Islet precursor cell (in vitro differentiated cells): ENCODE measurements around the gene PFDN5.
A peak's percentile ranks its signal among the peaks of the same experiment; 100 is the strongest.
"Not testable (repeated sequence)": the region's sequence is repeated elsewhere in the genome, so short reads cannot be mapped to it uniquely, and the experiment has no call there.

ENCODE experiments used
- DNase-seq: peaks from one replicate; pipeline ENCODE4 v3.0.0-alpha.2; 2018

The PFDN5 gene

DNA sequence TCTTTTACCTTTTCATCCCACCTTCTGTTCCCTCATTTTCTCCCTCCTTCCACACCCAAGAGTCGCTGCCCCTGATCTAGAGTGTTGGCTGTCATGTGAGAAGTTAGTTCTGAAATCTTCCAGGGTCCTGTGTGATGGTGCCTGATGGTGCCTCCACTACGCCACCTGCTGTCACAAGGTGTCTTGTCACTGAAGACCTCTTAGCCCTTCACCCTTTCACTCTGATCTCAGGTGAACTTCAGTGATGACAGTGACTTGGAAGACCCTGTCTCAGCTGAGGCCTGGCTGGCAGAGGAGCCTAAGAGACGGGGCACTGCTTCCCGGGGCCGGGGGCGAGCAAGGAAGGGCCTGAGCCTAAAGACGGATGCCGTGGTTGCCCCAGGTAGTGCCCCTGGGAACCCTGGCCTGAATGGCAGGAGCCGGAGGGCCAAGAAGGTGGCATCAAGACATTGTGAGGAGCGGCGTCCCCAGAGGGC is 7.6 kb upstream of the PFDN5 start:
- DNase-seq, result peak; percentile 85

DNA sequence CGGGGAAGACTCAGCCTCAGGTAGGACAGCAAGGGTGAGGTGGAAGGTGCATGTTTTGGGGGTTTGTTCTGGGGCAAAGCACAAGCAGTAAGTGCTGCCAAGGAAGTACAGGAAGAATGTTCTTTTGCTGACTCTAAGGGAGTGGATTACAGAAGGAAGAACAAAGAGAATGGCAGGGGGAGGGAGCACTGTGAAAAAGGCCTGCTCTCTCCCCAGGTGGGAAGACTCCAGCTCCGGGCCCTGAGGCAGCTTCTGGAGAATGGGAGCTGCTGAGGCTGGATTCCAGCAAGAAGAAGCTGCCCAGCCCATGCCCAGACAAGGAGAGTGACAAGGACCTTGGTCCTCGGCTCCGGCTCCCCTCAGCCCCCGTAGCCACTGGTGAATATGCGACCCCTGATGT is 7.0 kb upstream of the PFDN5 start:
- no peak for DNase-seq

DNA sequence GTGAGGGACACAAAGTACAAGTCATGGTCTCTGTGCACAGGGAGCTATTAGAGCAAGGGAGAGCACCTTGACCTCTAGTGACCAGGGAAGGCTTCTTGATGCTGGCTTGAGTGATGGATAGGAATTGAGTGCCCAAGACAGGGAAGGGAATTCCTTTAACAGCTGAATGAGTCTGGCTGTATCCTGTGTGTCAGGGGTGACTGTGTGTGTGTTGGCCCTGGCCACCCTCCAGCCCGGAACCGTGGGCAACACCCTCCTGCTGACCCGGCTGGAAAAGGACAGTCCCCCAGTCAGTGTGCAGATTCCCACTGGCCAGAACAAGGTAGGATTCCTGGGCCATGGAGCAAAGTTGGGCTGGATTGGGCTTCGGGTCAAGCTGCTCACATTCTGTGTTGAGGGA is 5.5 kb upstream of the PFDN5 start:
- DNase-seq, result no peak

DNA sequence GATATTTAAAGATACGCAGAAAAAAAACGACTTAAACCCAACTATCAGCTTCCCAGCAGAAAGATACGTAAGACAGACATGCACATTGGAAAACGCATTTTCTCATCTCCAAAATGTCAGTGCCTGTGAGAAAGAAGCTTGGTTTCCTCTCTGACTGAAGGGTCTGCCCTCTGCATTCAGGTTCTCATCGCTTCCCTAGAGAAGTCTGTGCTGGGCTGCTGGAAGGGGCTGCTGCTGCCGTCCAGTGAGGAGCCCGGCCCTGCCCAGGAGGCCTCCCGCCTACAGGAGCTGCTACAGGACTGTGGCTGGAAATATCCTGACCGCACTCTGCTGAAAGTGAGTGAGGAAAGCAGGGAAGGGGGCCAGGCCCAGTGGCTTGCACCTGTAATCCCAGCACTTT is 4.7 kb upstream of the PFDN5 start:
- DNase-seq, result no peak

DNA sequence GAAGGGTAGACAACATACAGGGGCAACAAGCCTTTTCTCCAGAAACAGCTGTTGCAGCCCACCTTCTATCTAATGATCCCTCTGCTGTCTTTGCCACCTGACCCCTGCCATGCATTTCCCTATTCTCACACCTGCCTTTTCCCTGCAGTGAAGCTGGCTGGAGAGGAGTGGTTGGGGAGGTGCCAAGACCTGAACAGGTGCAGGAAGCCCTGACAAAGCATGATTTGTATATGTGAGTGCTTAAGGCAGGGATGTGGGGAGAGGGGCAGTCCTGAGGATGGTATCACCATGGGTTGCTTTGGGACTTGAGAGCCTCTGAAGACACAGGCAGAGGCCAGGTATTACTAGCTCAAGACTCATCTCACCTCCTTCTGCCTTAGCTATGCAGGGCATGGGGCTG is 2.9 kb upstream of the PFDN5 start:
- DNase-seq, result no peak

DNA sequence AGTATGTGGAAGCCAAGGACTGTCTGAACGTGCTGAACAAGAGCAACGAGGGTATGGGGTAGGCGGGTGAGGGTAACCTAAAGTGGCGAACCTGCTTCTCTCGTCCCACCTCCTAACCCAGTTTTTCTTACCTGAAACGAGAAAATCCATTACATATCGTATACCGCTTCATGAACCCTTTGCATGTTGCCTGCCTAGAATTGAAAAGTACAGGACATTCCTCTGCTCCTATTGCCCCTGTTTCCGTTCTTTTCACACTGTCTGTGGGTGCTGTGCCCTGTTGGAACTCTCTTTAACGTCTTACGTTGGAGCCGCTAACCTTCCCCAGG is 513 bp downstream of the PFDN5 start:
- DNase-seq, result no peak

DNA sequence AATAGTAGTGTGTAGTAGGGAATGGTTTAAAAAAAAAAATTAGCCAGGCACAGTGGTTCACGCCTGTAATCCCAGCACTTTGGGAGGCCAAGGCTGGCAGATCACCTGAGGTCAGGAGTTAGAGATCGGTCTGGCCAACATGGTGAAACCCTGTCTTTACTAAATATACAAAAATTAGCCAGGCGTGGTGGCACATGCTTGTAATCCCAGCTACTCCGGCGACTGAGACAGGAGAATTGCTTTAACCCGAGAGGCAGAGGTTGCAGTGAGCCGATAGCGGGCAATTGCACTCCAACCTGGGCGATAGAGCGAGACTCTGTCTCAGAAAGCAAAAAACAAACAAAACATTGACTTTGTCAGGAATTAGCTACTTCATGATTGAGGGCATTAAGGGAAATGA is 1.8 kb downstream of the PFDN5 start:
- not testable (repeated sequence) for DNase-seq

DNA sequence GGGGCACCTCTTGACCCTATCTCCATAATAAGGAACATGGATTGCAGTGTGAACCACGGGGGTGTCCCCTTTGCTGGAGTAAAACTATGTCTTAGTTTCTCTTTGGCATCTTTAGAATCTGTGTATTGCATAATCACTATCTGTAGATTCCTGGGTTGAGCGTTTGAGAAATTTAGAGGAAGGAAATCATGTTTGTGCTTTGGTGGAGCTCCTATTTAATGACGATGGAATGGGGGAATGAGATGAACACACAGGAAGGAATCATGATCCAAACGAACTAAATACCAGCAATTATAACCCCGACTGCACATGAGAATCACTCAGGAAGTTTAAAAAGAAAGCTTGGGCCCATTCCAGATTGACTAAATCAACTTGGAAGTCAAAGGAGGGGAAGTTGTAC is 2.8 kb downstream of the PFDN5 start:
- no peak for DNase-seq

DNA sequence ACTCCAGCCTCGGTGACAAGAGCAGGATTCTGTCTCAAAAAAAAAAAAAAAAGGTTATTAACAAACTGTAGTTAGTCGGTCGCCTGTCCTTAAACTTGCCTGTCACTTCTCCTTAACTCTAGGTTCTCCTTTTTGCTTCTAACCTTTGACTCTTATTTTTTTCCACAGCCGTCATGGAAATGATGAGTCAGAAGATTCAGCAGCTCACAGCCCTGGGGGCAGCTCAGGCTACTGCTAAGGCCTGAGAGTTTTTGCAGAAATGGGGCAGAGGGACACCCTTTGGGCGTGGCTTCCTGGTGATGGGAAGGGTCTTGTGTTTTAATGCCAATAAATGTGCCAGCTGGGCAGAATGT is 3.7 kb downstream of the PFDN5 start:
- peak; percentile 86 for DNase-seq

DNA sequence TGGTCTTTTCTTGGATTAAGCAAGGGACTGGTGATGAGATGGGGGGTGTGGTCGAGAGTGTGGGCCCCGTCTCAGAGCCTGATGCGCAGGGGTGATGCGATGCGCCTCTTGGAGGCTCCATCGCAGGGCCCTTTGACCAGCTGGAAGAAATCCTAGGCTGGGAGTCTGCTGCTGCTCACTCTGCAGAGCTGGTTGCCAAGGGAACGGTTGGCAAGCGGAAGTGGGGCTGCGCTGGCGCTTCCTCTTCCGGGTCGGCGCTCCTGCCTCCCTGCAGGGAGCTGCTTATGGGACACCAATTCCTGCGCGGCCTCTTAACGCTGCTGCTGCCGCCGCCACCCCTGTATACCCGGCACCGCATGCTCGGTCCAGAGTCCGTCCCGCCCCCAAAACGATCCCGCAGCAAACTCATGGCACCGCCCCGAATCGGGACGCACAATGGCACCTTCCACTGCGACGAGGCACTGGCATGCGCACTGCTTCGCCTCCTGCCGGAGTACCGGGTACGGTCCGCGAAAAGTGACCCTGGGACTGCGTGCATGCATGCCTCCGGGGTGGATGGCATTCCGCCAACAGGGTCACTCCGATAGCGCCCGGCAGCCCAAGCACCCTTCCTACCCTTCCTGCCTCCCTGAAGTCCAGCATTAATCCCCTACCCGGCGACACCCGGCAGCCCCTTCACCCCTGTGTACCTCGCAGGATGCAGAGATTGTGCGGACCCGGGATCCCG is 4.3 kb downstream of the PFDN5 start, which contains the start of gene MYG1:
Gene MYG1, plus strand, starts transcription at position 242 of the 727 bp plus-strand sequence. Its CDS starts 43 bp downstream, at position 285.
- peak; percentile 98 for DNase-seq

DNA sequence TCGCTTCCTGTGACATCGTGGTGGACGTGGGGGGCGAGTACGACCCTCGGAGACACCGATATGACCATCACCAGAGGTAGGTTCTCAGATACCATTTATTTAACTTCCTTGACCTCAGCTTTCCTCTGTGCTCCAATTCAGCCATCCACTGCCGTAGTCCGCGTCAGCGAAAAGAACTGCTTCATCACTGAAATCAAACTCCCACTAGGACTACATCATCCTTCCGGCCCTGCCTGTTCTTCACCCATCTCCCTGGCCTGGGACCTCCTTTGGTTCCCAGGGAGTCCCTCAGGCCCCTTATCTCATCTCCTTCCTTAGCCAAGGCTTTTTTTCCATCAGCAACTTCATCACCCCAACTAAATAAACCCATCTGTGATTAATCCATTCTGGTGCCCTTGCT is 4.8 kb downstream of the PFDN5 start:
- DNase-seq, result no peak

DNA sequence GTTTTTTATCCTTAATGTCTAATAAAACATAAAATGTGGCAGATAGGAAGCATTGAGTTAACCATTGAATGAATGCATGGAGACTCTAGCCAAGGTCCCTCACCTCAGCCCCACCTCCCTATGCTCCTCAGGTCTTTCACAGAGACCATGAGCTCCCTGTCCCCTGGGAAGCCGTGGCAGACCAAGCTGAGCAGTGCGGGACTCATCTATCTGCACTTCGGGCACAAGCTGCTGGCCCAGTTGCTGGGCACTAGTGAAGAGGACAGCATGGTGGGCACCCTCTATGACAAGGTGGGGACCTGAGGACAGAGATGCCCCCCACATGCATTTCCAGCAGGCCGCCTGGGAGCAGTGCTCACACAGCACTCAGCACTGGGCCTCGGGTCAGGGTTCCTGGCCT is 7.6 kb downstream of the PFDN5 start:
- no peak for DNase-seq

DNA sequence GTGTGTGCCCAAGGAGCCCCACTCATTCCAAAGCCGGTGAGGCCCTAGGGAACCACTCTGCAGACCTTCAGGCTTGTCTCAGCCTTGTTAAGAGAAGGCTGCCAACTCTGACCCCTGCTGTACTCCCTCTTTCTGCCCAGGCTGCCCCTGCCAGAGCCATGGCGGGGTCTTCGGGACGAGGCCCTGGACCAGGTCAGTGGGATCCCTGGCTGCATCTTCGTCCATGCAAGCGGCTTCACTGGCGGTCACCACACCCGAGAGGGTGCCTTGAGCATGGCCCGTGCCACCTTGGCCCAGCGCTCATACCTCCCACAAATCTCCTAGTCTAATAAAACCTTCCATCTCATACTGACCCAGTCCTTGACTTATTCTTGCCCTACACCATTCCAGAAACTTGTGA is 11.5 kb downstream of the PFDN5 start:
- DNase-seq, result no peak

DNA sequence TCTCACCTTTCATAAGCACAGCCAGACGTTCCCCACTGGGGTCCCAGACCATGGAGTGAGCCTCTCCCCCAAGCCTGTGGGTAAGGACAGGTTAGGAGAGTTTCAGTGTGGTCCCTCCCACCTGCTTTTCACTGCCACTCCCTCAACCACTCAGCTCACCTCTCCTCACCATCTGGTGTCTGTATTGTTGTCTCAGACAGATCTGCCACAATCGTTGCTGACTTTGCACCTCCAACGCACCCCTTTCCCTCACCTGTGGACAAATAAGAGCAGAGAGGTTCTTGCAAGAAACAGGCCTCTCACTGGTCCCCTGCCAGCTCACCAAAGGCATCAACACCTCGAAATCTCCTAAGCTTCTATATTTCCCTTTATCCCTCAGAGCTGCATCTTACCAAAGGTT is 12.9 kb downstream of the PFDN5 start:
- no peak for DNase-seq

DNA sequence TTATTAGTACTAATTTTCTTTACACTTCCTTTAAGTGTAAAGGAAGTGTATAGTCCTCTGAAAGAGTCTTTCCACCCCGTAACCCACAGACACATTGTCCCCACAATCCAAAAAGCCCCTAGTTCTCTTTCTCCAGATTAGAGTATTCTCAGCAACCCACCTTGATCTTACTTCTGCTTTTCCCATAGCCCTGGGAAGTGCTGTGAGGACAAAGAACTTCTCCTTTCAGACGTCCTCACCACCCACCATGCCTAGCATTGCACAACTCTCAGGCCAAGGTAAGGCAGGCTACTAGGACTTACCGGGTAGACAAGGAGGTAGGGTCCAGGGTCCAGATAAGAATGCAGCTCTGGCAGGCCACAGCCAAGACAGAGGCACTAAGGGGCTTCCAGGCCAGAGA is 18.7 kb downstream of the PFDN5 start:
- no peak for DNase-seq

DNA sequence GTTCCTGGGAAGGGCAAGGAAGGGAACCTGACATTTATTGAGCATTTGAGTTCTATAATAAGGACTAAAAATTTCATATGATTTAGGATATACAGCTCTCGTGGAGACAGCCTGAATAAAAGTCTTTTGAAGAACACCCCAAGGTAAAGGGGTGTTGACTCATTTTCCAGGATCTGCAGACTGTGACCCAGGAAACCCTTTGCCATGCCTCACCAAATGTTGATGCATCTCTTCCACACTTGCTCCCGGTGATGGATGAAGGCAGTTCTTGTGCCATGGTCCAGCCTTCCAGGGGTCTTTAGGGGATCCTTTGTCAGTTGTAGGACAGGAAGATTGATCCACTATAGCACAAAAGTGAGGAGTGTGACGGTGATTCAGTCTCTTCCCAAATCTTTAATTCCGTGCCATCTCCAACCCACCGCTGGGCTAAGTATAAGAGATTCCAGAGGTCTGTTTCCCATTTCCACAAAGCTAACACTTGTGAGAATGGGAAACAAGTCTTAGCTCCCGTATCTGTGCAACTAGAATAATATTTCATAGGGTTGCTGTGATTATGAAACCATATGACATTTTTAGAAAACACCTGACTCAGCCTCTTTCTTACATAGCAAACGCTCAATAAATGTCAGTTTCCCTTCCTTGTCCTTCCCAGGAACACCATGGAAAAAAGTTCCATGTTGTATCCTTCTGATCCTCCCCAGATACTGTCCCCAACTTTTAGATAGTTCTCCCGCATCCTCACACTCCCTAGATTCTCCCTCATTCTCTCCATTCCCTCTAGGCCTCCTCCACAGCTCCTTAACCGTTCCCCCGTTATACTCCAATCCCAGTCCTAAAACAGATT is 25.2 kb downstream of the PFDN5 start:
- DNase-seq, result no peak

DNA sequence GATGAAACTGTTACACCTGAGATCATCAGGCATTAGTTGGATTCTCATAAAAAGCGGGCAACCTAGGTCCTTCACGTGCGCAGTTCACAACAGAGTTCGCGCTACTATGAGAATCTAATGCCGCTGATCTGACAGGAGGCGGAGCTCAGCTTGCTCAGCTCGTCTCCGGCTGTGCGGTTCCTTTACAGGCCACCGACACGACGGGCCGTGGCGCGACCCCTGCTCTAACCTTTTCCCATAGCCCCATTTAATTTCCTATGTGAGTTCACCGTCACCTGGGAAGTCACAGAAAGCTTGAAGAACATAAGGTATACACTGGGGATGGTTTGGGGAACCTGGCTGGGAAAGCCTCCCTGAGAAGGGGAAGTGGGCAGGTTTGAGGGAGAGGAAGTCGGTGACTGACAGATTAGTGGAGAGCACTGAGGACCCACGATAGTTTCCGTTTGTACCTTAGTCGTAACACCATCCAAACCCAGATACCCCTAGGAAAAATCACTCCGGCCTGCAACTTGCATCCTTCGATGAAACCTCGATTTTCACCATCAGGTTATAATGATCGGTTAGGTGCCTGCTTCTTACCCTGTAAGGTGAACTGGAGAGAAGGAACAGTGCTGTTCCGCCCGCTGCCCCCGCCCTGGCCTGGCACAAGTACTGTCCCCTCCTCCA is 28.9 kb downstream of the PFDN5 start:
- DNase-seq, result peak; percentile 74

DNA sequence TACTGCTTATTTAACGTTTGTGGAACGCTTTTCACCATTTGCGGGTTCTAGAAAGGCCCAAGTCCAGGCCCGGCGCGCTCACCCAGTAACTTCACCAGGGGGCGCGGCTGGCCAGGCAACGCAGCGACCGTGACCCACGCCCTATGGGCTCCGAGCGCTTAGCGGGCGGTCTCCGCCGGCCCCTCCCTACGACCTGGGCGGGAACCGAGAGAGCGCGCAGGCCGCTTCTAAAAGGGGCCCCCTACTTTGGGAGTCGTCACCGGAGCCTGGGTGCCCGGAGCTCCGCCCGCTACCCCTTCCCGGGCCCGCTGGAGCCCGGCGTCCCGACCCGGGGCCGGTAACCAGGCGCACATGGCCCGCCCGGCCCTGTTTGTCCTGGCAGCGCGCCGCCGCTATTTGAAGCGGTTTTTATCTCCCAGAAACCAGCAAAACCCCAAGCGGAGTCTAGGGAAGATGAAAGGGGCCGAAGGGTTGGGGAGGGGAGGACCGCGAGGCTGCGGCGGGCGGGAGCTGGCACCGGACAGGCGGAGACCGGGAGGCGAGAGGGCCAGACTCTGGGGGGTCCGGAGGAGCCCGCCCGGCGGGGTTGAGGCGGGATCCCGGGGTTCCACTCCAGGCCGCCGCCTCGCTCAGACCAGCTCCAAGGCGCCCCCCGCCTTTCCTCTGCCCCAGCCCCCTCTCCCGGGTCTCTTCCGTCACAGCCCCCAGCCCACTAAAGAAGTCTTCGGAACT is 29.6 kb downstream of the PFDN5 start:
- DNase-seq, result peak; percentile 96

DNA sequence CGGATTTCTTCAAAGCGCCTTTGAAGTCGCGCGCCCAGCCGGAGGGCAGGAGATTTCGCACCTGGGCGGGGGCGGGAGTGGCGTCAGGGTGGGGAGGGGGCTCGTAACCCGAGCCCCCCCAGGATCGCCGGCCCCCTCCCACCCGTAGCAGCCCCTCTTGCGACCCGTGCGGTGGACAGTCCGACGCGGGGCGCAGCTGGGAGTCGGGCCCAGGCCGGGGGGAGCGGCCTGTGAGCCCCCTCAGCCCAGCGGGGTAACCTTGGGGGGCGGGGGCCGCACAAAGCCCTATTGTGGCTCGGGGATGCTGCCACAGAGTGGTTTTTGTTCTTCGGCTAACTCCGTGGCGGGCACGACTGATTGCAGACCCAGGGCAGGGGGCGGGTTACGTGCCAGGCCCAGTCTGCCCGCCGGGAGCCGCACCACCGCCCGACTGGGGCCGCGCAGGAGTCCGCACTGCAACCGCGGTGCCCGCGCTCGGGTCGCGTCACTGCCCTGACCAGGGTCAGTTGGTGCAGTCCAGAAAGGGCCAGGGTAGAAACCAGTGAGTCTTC is 30.2 kb downstream of the PFDN5 start:
- DNase-seq, result peak; percentile 70

DNA sequence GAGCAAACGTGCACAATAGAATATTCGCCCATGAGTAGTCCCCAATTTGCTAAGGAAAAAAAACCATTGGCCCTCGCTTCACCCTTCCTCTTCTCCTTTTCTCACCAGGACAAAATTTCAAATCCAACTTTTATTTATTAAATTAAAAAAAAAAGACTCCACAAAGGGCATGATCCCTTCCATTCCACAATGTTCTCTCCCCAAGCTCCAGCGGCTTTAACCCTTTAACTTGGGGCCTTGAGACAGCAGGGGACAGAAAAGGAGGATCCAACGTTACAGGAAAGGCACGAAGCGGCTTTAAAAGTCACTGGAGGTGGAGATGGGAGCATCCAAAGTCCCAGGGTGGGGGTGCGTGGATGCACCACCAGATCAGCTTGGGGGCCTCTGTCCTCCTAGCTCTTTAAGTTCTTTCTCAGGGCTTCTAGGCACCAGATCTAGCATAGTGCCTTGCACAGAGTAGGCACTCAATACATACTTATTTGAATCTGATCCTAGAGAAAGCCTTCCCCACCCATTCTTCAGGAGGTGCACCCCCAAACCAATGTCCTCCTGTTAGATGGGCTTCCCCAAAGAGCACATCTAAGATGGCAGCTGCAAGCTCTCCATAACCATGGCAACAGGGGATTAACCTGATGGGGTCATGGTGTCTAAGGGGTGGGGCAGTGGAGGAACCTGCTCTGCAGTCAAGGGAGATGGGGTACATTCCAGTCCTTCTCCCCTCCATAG is 31.3 kb downstream of the PFDN5 start:
- DNase-seq, result no peak

DNA sequence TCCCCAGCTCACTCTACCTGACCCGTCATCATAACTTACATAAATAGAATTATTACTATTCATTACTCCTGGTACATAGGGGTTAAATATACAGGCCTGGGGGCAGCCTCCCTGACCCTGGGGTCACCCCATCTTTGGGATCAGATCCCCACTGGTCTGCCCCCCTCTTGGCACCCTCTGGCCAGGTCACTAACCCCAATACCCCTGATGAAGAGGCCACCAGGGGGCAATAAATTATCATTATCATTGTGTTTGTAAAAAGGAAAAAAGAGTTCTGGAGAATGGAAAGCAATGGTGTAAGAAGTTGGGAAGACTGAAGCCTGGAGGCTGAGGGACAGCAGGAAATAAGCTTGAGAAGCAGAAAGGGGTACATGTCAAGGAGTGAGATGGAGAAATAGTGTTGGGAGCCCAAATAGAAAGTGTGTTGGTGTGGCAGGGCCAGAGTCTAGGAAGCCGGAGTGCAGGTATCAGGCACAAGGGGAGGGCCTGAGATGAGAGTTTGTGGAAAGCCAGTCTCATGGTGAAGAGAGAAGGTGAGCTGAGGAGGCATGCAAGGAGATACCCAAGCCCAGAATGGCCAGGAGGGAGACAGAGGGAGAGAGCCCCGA is 32.2 kb downstream of the PFDN5 start:
- no peak for DNase-seq

DNA sequence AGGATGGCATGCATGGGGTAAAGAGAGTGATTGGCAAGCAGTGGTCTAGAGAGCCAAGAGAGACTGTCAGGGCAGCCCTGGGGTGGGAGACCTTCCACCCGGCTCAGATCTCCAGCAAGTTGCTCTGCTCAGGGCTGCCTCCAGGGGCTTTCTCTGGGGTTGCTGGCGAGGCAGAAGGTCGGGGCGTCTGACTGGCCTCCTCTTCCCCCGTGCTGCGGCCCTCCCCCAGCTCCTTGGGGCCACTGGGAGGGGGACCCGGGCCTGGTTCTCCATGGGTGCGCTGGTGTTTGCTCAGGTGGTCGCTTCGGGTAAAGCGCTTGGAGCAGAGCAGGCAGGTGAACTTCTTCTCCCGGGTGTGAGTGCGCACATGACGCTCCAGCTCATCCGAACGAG is 32.7 kb downstream of the PFDN5 start:
- peak; percentile 79 for DNase-seq
